Activated T-cell treated with anti-CD3 and anti-CD28 coated beads, Interleukin-2, amount 50 U/mL, for 72 hours (primary cell): ENCODE measurements around the gene MYO3B. TPM values are rescaled to one million over a fixed set of nuclear protein-coding genes. Genes with fewer than 3 reads are reported as not detected.

Experiments
- ATAC-seq, 2 donors: fragments of 150-1000 bp; cut with Tn5 transposase; replicated peaks in 1 of 2; 2 replicates each; pipeline ENCODE4 v1.10.0; 2021; ENCODE audit warnings: moderate library complexity in 2 of 2, mild to moderate bottlenecking in 1 of 2
- DNase-seq, 2 donors: peaks; one replicate each; pipeline ENCODE4 v3.0.0; 2021 to 2022; ENCODE audit warnings: mixed read lengths in 1 of 2
- H3K27ac Mint-ChIP-seq: one replicate; pipeline ENCODE4 v1.8.0; 2022; ENCODE audit warnings: mild to moderate bottlenecking, moderate library complexity, mixed read lengths
- H3K27me3 Mint-ChIP-seq: one replicate; pipeline ENCODE4 v1.8.0; 2022; ENCODE audit warnings: low read depth, mixed read lengths
- H3K36me3 Mint-ChIP-seq, 2 donors: one replicate each; pipeline ENCODE4 v1.8.0; 2022; ENCODE audit warnings: mixed read lengths in 2 of 2, mild to moderate bottlenecking in 1 of 2; ENCODE audit not compliant: insufficient read depth in 2 of 2
- H3K4me1 Mint-ChIP-seq: one replicate; pipeline ENCODE4 v1.8.0; 2022; ENCODE audit warnings: low read depth, mixed read lengths
- H3K4me3 Mint-ChIP-seq, 2 donors: one replicate each; pipeline ENCODE4 v1.8.0; 2022; ENCODE audit warnings: mild to moderate bottlenecking in 2 of 2, mixed read lengths in 2 of 2, moderate library complexity in 2 of 2
- H3K9me3 Mint-ChIP-seq, 2 donors: one replicate each; pipeline ENCODE4 v1.8.0; 2022; ENCODE audit warnings: mixed read lengths in 2 of 2
- total RNA-seq, 2 donors: library from RNA; stranded (reverse); gene quantifications; one replicate each; pipeline ENCODE4 v1.2.3, GENCODE V29; 2022

MYO3B gene
- total RNA-seq, 2 donors from 2014 or later = 3.8 to 4.1 TPM

- Mint-ChIP-seq H3K4me3 (no peak overlapping the region), H3K36me3 (no peaks in the 10 kb centered on the region), H3K9me3 (no peaks in the 10 kb centered on the region), H3K4me1 (peaks cover 6% of the 10 kb centered on the region), H3K27me3 (no peaks in the 10 kb centered on the region), H3K27ac (peak overlapping the region; percentile 43)
- DNase-seq (no peak), ATAC-seq (no peak)
Observed at GRCh38 chr2:170221317-170222288, 43.7 kb downstream of the MYO3B start.

DNA sequence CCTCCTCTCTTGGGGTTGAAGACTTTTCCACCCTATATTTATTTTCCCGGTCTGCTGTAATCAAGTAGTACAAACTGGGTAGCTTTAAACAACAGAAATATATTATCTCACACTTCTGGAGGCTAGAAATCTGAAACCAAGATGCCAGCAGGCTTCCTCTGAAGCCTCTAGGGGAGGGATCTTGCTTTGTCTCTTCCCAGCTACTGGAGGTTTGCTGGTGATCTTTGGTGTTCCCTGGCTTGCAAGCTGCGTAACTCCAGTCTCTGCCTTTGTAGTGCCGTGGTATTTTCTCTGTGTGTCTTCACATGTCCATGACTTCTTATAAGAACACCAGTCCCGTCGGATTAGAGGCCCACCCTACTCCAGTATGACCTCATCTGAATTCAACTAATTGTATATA is 44.4 kb downstream of the MYO3B start:
- no peak overlapping the region for H3K27ac Mint-ChIP-seq
- peaks cover 6% of the 10 kb centered on the region for H3K4me1 Mint-ChIP-seq
- no peaks in the 10 kb centered on the region for H3K9me3 Mint-ChIP-seq
- H3K4me3 Mint-ChIP-seq = no peak overlapping the region
- no peak for DNase-seq
- no peaks in the 10 kb centered on the region for H3K36me3 Mint-ChIP-seq
- no peaks in the 10 kb centered on the region for H3K27me3 Mint-ChIP-seq
- no peak for ATAC-seq

DNA sequence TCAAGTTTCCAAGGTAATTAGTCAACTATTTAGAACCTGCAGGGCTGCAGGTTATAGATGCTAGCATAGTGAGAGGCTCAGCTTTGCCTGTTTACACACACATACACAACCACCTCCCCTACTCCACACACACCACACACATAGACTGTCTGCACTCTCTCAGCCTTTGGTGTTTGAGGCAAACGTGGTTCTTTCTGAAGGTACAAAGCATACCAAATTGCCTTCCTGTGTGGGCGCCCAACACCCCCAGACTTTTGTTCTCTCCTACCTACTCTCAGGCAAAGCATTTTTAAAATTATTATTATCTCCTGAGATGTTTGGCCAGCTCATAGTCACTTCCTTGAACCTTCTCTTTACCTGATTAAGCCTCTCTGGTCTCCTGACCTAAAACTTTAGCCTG is 44.9 kb downstream of the MYO3B start:
- Mint-ChIP-seq H3K36me3 (no peaks in the 10 kb centered on the region), H3K4me3 (no peak overlapping the region), H3K4me1 (peaks cover 6% of the 10 kb centered on the region), H3K27ac (peak overlapping the region; percentile 29), H3K27me3 (no peaks in the 10 kb centered on the region), H3K9me3 (no peaks in the 10 kb centered on the region)
- DNase-seq (no peak), ATAC-seq (no peak)

- Mint-ChIP-seq H3K36me3 (no peaks in the 10 kb centered on the region), H3K27me3 (no peaks in the 10 kb centered on the region), H3K9me3 (no peaks in the 10 kb centered on the region), H3K4me3 (no peak overlapping the region), H3K27ac (no peak overlapping the region), H3K4me1 (peaks cover 6% of the 10 kb centered on the region)
- DNase-seq = no peak
- no peak for ATAC-seq
Observed at GRCh38 chr2:170224692-170225294, 46.8 kb downstream of the MYO3B start.

- Mint-ChIP-seq H3K4me3 (no peak overlapping the region), H3K36me3 (no peaks in the 10 kb centered on the region), H3K27me3 (no peaks in the 10 kb centered on the region), H3K9me3 (no peaks in the 10 kb centered on the region), H3K4me1 (peaks cover 6% of the 10 kb centered on the region), H3K27ac (no peak overlapping the region)
- no peak for DNase-seq
- ATAC-seq = no peak
Observed at GRCh38 chr2:170226216-170226615, 48.3 kb downstream of the MYO3B start.

DNA sequence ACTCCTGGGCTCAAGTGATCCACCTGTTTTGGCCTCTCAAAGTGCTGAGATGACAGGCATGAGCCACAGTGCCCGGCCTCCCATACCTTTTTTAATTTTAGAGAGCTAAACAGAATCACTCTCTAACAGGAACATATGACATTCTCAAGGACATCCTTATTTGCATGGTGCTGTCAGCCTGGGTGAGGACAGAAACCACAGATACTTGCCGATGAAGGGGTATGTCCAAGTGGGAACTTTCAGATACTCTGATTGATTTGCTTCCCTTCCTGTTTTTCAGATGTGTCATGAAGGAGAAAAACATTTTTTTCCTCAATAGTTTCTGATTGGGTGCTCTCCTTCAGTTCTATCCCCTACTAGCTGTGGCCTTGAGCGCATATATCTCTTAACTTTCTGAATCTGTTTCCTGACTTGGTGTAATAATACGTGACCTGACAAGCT is 49.6 kb downstream of the MYO3B start:
- H3K9me3 Mint-ChIP-seq = no peaks in the 10 kb centered on the region
- no peak for DNase-seq
- no peaks in the 10 kb centered on the region for H3K36me3 Mint-ChIP-seq
- no peak overlapping the region for H3K27ac Mint-ChIP-seq
- no peak for ATAC-seq
- no peaks in the 10 kb centered on the region for H3K27me3 Mint-ChIP-seq
- peaks cover 6% of the 10 kb centered on the region for H3K4me1 Mint-ChIP-seq
- H3K4me3 Mint-ChIP-seq = no peak overlapping the region

DNA sequence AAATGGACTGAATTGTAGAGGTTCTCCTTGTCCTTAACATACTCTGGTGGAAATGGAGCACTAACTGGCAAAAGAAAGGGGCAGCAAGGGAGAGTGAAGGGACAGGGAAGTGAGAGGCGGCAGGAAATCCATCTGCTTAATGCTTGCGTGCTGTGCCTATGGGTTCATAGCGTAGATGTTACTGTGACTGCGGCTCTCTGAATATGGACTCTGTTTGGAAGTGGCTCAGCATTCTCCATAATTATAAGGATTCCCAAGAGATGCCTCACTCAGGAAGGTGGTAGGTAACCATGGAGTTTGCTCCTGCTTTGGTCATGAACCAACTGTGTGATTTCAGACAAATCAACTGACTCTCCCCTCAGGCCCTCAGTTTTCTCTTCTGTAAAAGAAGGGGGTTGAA is 50.0 kb downstream of the MYO3B start:
- no peak for ATAC-seq
- no peak for DNase-seq
- Mint-ChIP-seq H3K4me3 (no peak overlapping the region), H3K9me3 (no peaks in the 10 kb centered on the region), H3K4me1 (peaks cover 3% of the 10 kb centered on the region), H3K27ac (no peak overlapping the region), H3K36me3 (no peaks in the 10 kb centered on the region), H3K27me3 (no peaks in the 10 kb centered on the region)

GRCh38 chr2:170228429-170228828 is 50.5 kb downstream of the MYO3B start:
- Mint-ChIP-seq H3K36me3 (no peaks in the 10 kb centered on the region), H3K9me3 (no peaks in the 10 kb centered on the region), H3K4me1 (no peaks in the 10 kb centered on the region), H3K27me3 (no peaks in the 10 kb centered on the region), H3K4me3 (no peak overlapping the region), H3K27ac (no peak overlapping the region)
- ATAC-seq (no peak), DNase-seq (no peak)

DNA sequence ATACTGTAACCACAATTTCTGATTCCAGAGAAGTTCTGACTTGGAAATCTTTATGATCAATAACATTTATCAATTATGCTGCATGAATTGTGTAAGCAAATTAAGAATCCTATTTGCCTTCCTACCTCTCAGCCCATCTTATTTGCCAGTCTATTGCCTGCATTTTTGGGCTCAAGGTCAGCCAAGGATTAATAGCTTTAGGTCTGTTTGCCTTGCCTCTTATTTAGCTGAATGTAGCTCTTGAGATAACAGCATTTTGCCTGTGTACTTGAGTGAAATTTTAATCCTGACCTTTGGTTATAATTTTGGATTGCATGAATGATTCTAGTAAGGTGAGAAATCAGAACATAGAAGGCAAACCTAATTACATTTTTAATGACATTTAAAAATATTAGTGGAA is 51.2 kb downstream of the MYO3B start:
- H3K27me3 Mint-ChIP-seq = no peaks in the 10 kb centered on the region
- no peak overlapping the region for H3K27ac Mint-ChIP-seq
- DNase-seq (no peak), ATAC-seq (no peak)
- H3K4me3 Mint-ChIP-seq = no peak overlapping the region
- no peaks in the 10 kb centered on the region for H3K36me3 Mint-ChIP-seq
- H3K4me1 Mint-ChIP-seq = no peaks in the 10 kb centered on the region
- H3K9me3 Mint-ChIP-seq = no peaks in the 10 kb centered on the region

DNA sequence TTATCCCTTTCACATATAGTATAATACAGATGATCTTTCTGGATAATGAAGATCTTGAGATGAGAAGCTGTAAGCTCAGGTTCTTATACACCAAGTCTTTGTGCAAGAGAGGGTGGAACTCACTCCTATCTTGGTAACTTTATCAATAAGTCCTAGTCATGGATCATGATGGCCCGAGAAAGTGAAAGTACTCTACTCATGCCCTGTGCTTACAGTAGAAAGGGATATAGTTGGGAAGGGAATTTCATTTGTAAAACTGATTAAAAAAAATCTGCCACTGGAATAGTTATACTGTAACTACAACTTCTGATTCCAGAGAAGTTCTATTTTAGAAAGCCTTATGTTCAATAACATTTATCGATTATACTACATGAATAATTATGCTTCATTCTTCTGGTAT is 51.8 kb downstream of the MYO3B start:
- no peaks in the 10 kb centered on the region for H3K36me3 Mint-ChIP-seq
- no peaks in the 10 kb centered on the region for H3K27me3 Mint-ChIP-seq
- no peak overlapping the region for H3K27ac Mint-ChIP-seq
- H3K4me3 Mint-ChIP-seq = no peak overlapping the region
- H3K9me3 Mint-ChIP-seq = no peaks in the 10 kb centered on the region
- ATAC-seq = no peak
- DNase-seq = no peak
- no peaks in the 10 kb centered on the region for H3K4me1 Mint-ChIP-seq

DNA sequence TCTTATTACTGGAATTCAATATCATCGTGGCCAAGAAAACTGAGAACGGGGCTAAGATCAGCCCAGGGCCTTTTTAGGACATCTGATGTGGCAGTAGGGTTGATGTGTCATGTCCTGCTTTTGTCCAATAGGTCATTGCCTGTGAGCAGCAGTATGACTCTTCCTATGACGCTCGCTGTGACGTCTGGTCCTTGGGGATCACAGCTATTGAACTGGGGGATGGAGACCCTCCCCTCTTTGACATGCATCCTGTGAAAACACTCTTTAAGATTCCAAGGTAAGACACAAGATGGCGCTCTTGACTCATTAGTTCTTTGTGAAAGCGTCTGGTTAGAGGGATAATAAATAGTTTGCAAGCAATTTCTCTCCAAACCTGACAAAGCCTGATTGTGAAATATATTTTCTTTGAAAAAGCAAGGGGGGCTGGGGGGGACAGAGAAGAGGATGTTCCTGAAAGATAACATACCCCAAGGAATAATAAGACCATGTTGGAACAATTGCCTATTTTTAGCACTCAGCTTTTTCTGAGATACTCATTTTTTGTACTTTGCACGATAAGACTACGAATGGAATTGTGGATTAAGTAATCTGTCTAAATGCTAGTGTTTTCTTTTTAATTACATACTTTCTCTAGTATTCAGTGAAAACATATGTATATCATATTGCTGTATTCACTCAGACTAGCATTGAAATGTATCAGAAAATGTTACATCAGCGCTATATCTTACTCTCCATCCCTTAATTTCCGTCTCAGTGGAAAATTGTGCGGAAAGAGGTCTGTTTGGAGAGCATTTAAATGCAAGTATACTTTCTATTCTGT is 58.1 kb downstream of the MYO3B start:
- no peak overlapping the region for H3K4me3 Mint-ChIP-seq
- no peaks in the 10 kb centered on the region for H3K36me3 Mint-ChIP-seq
- H3K27me3 Mint-ChIP-seq = peaks cover 29% of the 10 kb centered on the region
- ATAC-seq = peak; percentile 53 to 57
- no peaks in the 10 kb centered on the region for H3K4me1 Mint-ChIP-seq
- DNase-seq = peak; percentile 15 to 41
- H3K9me3 Mint-ChIP-seq = no peaks in the 10 kb centered on the region
- no peak overlapping the region for H3K27ac Mint-ChIP-seq

DNA sequence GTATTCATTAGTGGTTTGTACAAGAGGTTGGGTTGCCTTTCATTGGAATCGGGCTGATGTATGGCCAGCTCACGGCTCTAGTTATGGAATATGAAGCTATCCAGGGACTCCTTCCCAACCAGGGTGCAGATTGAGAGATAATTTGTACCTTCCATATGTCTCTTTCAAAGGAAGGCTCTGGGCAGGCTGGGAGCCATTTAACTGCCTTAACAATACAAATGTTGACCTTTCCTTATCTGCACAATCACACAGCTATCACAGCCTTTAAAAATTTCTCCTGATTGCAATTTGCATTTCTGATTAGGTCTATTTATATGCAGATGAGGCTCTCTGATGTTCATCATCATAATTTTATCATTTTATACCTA is 58.7 kb downstream of the MYO3B start:
- no peak overlapping the region for H3K4me3 Mint-ChIP-seq

GRCh38 chr2:170237572-170238120 is 59.7 kb downstream of the MYO3B start:
- ATAC-seq = no peak
- H3K4me3 Mint-ChIP-seq = no peak overlapping the region
- no peaks in the 10 kb centered on the region for H3K36me3 Mint-ChIP-seq
- no peaks in the 10 kb centered on the region for H3K9me3 Mint-ChIP-seq
- no peaks in the 10 kb centered on the region for H3K4me1 Mint-ChIP-seq
- peaks cover 38% of the 10 kb centered on the region for H3K27me3 Mint-ChIP-seq
- no peak overlapping the region for H3K27ac Mint-ChIP-seq
- no peak for DNase-seq

More for the DNA sequence above, 58.7 kb downstream of the MYO3B start:
- ATAC-seq (no peak), DNase-seq (no peak)
- no peaks in the 10 kb centered on the region for H3K4me1 Mint-ChIP-seq
- H3K36me3 Mint-ChIP-seq = no peaks in the 10 kb centered on the region
- H3K27ac Mint-ChIP-seq = no peak overlapping the region
- no peaks in the 10 kb centered on the region for H3K9me3 Mint-ChIP-seq
- peaks cover 34% of the 10 kb centered on the region for H3K27me3 Mint-ChIP-seq
